GM18867 (cell line): Measurements from ENCODE around the gene SYNGR4.
"Not testable (repeated sequence)": the region's sequence is repeated elsewhere in the genome, so short reads cannot be mapped to it uniquely, and the experiment has no call there.

ENCODE experiments used
- ATAC-seq: cut with Tn5 transposase; IDR thresholded peaks from one replicate; pipeline ENCODE4 v1.9.1; 2021; ENCODE audit warnings: mild to moderate bottlenecking, moderate library complexity; ENCODE audit not compliant: unreplicated experiment

SYNGR4 gene

GRCh38 chr19:48363810-48364597 is at the start of gene SYNGR4, which contains the start of gene TMEM143:
TSS of gene SYNGR4 (plus strand) at chr19:48364367. CDS start at chr19:48365843, 1,476 bp downstream.
TSS of gene TMEM143 (minus strand) at chr19:48363940. CDS start at chr19:48363920, 20 bp downstream.
- peak; percentile 81 for ATAC-seq

- ATAC-seq = no peak
These were observed 48.5 kb upstream of the SYNGR4 start for GRCh38 chr19:48315712-48316111.

DNA sequence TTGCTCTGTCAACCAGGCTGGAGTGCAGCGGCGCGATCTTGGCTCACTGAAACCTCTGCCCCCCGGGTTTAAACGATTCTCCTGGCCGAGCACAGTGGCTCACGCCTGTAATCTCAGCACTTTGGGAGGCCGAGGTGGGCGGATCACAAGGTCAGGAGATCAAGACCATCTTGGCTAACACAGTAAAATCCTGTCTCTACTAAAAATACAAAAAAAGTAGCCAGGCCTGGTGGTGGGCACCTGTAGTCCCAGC is 46.5 kb upstream of the SYNGR4 start:
- ATAC-seq = not testable (repeated sequence)

DNA sequence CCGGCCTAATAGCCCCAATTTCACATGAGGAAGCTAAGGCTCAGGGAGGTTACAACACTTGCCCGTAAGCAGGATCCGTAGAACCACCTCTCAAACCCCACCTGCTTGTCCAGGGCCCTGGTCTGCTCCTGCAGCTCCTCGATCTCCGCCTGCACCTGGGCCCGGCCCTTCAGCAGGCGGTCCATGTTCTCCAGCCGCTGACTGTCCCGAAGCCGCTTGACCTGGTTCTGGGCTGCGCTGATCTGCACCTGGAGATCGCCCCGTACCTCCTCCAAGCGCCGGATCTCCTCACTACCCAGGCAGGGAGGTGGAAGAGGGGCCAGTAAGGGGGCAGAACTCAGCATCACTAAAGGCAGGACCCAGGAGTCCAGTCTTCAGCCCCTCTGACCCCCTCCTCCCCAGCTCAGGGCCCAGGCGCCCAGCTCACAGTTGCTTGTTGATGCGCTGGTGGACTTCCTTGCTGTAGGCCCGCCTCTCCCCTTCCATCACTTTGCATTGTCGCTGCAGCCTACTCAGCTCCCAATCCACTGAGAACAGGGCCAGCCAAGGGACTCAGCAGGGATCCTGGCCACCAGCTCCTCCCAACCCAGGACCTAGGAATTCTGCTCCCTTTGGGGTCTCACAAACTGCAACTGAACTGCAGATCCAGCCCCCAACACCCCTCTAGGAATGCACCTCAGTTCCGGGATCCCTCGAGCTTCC is 45.7 kb upstream of the SYNGR4 start:
- no peak for ATAC-seq

- ATAC-seq = no peak
These were observed 44.3 kb upstream of the SYNGR4 start for GRCh38 chr19:48319647-48320541.

DNA sequence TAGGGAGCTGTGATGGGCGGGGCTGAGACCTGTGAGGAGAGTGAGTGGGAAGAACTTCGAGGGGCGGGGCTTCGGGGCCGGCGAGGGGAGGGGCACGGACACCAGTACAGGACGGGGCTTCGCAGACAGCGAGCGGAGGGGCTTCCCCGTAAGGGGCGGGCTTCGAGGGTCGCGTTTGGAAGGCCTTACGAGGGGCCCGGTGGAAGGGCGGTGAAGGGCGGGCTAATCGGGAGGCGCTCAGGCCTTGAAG is 42.9 kb upstream of the SYNGR4 start:
- no peak for ATAC-seq

DNA sequence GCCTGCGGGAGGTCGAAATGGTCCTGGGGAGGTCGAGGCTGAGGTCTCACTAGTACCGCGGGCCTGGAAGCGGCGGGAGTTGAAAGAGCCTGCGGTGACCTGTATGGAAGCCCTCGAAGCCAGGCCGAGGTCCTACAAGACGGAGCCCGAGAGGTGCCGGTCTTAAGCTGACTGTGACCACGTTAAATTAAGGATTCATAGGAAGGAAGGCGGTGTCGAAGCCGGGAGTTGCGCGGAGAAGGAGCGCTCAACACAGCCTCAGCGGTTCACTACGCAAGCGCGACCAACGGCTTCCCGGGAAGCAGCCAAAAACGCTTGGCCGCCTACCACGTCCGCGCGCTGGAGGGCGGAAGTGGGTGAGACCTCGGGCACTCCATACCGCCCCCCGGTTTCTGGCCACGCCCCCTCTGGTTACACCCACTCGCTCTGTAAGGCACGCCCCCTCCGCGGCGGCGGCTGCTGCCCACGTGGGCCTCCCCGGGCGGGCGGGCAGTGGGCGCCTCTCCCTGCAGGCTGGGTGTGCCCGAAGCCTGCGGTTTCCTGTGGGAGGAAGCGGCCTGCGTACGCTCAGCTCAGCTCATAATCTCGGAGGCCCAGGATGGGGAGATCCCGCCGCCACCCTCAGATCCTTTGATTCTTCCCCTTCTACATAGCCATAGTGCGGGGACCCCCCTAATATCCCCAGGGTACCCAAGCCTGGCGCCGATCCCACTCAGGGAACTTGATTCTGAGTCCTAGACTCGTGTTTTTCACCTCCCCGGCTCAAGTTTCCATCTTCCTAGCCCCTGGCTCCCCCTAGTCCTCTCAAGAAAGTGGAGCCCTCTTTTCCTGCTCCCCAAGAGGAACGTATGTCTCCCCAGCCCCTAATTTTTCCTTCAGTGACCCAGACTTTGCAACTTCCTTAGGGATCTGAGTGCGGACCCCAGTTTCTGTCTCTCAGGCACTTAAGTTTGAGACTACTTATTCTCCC is 42.3 kb upstream of the SYNGR4 start:
- ATAC-seq = peak; percentile 64

GRCh38 chr19:48325265-48325910 is 38.8 kb upstream of the SYNGR4 start, which contains the start of gene EMP3:
TSS of gene EMP3 (plus strand) at chr19:48325552. CDS start at chr19:48326845, 1,293 bp downstream.
- ATAC-seq = no peak

- no peak for ATAC-seq
These were observed 34.8 kb upstream of the SYNGR4 start for GRCh38 chr19:48329167-48329891.

- peak; percentile 27 for ATAC-seq
These were observed 34.0 kb upstream of the SYNGR4 start for GRCh38 chr19:48330012-48330681.

DNA sequence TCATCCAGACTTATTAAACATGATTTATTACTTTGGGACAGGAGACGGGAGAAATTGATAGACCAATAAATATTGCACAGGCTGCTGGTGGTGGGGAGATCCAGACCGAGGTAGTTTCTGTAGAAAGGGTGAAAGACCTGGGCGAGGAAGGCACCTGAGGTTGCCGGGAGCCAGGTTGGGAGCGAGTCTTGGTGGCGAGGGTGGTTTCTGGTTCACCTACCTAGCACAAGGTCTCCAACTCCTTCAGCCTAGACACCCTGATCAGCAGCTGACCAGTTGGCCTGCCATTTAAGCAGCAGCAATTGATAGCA is 31.9 kb upstream of the SYNGR4 start:
- ATAC-seq = no peak

GRCh38 chr19:48332662-48333466 is 31.3 kb upstream of the SYNGR4 start:
- ATAC-seq = peak; percentile 62

GRCh38 chr19:48333467-48334384 is 30.4 kb upstream of the SYNGR4 start:
- ATAC-seq = peak; percentile 49

DNA sequence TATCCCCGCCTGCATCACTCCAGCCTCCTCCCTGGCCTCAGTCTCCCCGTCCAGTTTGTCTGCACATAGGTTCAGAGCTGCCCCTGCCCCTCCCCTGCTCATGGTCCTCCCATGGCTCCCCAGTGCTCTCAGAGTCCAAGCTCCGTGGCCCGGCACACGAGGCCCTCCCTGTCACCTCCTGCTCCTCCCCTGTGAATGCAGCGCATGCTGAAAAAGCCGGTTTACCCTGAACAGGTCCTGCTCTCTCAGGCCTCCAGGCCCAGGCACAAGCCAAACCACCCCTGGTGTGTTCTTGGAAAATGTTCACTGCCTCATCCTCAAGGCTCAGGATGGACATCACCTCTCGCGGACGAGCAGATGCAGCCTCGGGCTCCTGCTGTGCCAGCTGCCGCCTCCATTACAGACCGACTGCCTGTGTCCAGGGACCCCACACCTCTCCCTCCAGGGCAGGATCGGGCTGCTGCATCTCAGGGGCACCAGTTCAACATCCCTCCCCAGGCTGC is 25.9 kb upstream of the SYNGR4 start:
- ATAC-seq = no peak

DNA sequence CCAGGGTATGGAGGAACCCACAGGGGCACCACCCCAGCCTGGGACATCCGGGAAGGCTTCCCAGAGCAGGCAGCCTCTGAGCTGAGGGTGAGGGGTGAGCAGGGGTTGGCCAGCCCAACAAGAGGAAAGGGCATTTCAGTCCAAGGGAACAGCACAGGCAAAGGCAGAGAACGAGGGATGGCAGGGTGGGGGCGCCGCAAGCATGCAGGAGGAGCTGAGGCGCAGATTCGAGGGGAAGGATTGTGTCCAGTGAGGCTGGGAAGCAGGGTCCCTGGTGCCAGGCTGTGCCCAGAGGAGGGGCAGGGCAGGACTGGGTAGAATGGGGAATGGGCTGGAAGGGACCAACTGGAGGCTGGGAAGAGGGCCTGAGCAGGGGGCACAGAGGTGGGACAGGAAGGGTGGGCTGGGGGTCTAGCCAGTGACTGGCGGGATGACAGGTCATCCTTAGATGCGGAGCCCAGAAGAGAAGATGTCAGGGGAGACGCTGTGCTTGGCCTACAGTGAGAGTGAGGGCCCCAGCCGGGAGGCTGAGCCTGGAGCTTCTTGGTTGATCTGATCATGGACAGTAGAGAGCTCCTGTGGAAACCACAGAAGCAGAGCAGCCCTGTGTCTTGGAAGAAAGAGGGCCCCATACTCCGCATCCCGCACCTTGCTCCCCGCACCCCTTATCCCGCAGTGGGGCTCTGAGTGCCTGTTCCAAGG is 25.2 kb upstream of the SYNGR4 start:
- no peak for ATAC-seq

- no peak for ATAC-seq
These were observed 23.2 kb upstream of the SYNGR4 start for GRCh38 chr19:48340995-48341394.
